ENCODE data around the gene OSBPL10.

Gene OSBPL10

GRCh38 chr3:31687020-31687802 is 293.9 kb downstream of the OSBPL10 start:
- Histone ChIP-seq H3K9me3 (ENCODE audit: control insufficient read depth in 5 of 5, low read length in 5 of 5) (no peaks in the 10 kb centered on the region), H3K4me1 (ENCODE audit: control insufficient read depth in 5 of 5, insufficient read depth in 5 of 5, low read length in 5 of 5) (peaks cover 0 to 3% (median 0%) of the 10 kb centered on the region in 5 donors), H3K27ac (ENCODE audit: low read depth, low read length) (no peak overlapping the region), H3K36me3 (ENCODE audit: control insufficient read depth in 5 of 5, insufficient read depth in 5 of 5, low read length in 5 of 5) (peaks cover 0 to 9% (median 6%) of the 10 kb centered on the region in 5 donors), H3K4me3 (ENCODE audit: low read depth in 1 of 5, low read length in 5 of 5) (no peak overlapping the region), H3K27me3 (ENCODE audit: control insufficient read depth in 5 of 5, insufficient read depth in 4 of 5, low read length in 5 of 5) (no peaks in the 10 kb centered on the region), H3K9ac (ENCODE audit: low read length in 5 of 5) (no peak overlapping the region)

GRCh38 chr3:31680072-31680870 is 300.8 kb downstream of the OSBPL10 start:
- H3K9me3 ChIP-seq (ENCODE audit: control insufficient read depth in 5 of 5, low read length in 5 of 5): no peaks in the 10 kb centered on the region
- H3K27ac ChIP-seq (ENCODE audit: low read depth, low read length): no peak overlapping the region
- no peak overlapping the region for H3K9ac ChIP-seq (ENCODE audit: low read length in 5 of 5)

GRCh38 chr3:31676556-31676955 is 304.5 kb downstream of the OSBPL10 start:
- Histone ChIP-seq H3K9ac (ENCODE audit: low read length in 5 of 5) (no peak overlapping the region), H3K4me1 (ENCODE audit: control insufficient read depth in 5 of 5, insufficient read depth in 5 of 5, low read length in 5 of 5) (peaks cover 0 to 5% (median 0%) of the 10 kb centered on the region in 5 donors), H3K27me3 (ENCODE audit: control insufficient read depth in 5 of 5, insufficient read depth in 4 of 5, low read length in 5 of 5) (no peaks in the 10 kb centered on the region), H3K27ac (ENCODE audit: low read depth, low read length) (no peak overlapping the region), H3K36me3 (ENCODE audit: control insufficient read depth in 5 of 5, insufficient read depth in 5 of 5, low read length in 5 of 5) (peaks cover 0 to 4% (median 0%) of the 10 kb centered on the region in 5 donors), H3K4me3 (ENCODE audit: low read depth in 1 of 5, low read length in 5 of 5) (no peak overlapping the region), H3K9me3 (ENCODE audit: control insufficient read depth in 5 of 5, low read length in 5 of 5) (no peaks in the 10 kb centered on the region)

More at GRCh38 chr3:31680072-31680870, 300.8 kb downstream of the OSBPL10 start:
- Histone ChIP-seq H3K36me3 (ENCODE audit: control insufficient read depth in 5 of 5, insufficient read depth in 5 of 5, low read length in 5 of 5) (peaks cover 0 to 9% (median 6%) of the 10 kb centered on the region in 5 donors), H3K4me1 (ENCODE audit: control insufficient read depth in 5 of 5, insufficient read depth in 5 of 5, low read length in 5 of 5) (no peaks in the 10 kb centered on the region), H3K27me3 (ENCODE audit: control insufficient read depth in 5 of 5, insufficient read depth in 4 of 5, low read length in 5 of 5) (no peaks in the 10 kb centered on the region), H3K4me3 (ENCODE audit: low read depth in 1 of 5, low read length in 5 of 5) (no peak overlapping the region)

- Histone ChIP-seq H3K27ac (ENCODE audit: low read depth, low read length) (no peak overlapping the region), H3K36me3 (ENCODE audit: control insufficient read depth in 5 of 5, insufficient read depth in 5 of 5, low read length in 5 of 5) (peaks cover 0 to 7% (median 0%) of the 10 kb centered on the region in 5 donors), H3K4me1 (ENCODE audit: control insufficient read depth in 5 of 5, insufficient read depth in 5 of 5, low read length in 5 of 5) (peaks cover 0 to 14% (median 3%) of the 10 kb centered on the region in 5 donors), H3K9me3 (ENCODE audit: control insufficient read depth in 5 of 5, low read length in 5 of 5) (no peaks in the 10 kb centered on the region), H3K27me3 (ENCODE audit: control insufficient read depth in 5 of 5, insufficient read depth in 4 of 5, low read length in 5 of 5) (no peaks in the 10 kb centered on the region), H3K4me3 (ENCODE audit: low read depth in 1 of 5, low read length in 5 of 5) (no peak overlapping the region), H3K9ac (ENCODE audit: low read length in 5 of 5) (no peak overlapping the region)
Measured at GRCh38 chr3:31673950-31674349, 307.1 kb downstream of the OSBPL10 start.

GRCh38 chr3:31671976-31672375 is 309.1 kb downstream of the OSBPL10 start:
- H3K9me3 ChIP-seq (ENCODE audit: control insufficient read depth in 5 of 5, low read length in 5 of 5): no peaks in the 10 kb centered on the region
- peaks cover 0 to 11% (median 2%) of the 10 kb centered on the region in 5 donors for H3K36me3 ChIP-seq (ENCODE audit: control insufficient read depth in 5 of 5, insufficient read depth in 5 of 5, low read length in 5 of 5)
- no peak overlapping the region for H3K27ac ChIP-seq (ENCODE audit: low read depth, low read length)
- H3K4me3 ChIP-seq (ENCODE audit: low read depth in 1 of 5, low read length in 5 of 5): no peak overlapping the region
- H3K9ac ChIP-seq (ENCODE audit: low read length in 5 of 5): no peak overlapping the region
- peaks cover 0 to 14% (median 3%) of the 10 kb centered on the region in 5 donors for H3K4me1 ChIP-seq (ENCODE audit: control insufficient read depth in 5 of 5, insufficient read depth in 5 of 5, low read length in 5 of 5)
- no peaks in the 10 kb centered on the region for H3K27me3 ChIP-seq (ENCODE audit: control insufficient read depth in 5 of 5, insufficient read depth in 4 of 5, low read length in 5 of 5)

GRCh38 chr3:31671451-31671850 is 309.6 kb downstream of the OSBPL10 start:
- H3K27ac ChIP-seq (ENCODE audit: low read depth, low read length): no peak overlapping the region

GRCh38 chr3:31670722-31671121 is 310.3 kb downstream of the OSBPL10 start:
- no peaks in the 10 kb centered on the region for H3K9me3 ChIP-seq (ENCODE audit: control insufficient read depth in 5 of 5, low read length in 5 of 5)
- H3K27ac ChIP-seq (ENCODE audit: low read depth, low read length): no peak overlapping the region
- H3K36me3 ChIP-seq (ENCODE audit: control insufficient read depth in 5 of 5, insufficient read depth in 5 of 5, low read length in 5 of 5): peaks cover 0 to 15% (median 6%) of the 10 kb centered on the region in 5 donors
- H3K9ac ChIP-seq (ENCODE audit: low read length in 5 of 5): no peak overlapping the region
- H3K27me3 ChIP-seq (ENCODE audit: control insufficient read depth in 5 of 5, insufficient read depth in 4 of 5, low read length in 5 of 5): no peaks in the 10 kb centered on the region
- H3K4me1 ChIP-seq (ENCODE audit: control insufficient read depth in 5 of 5, insufficient read depth in 5 of 5, low read length in 5 of 5): peaks cover 0 to 14% (median 3%) of the 10 kb centered on the region in 5 donors
- no peak overlapping the region for H3K4me3 ChIP-seq (ENCODE audit: low read depth in 1 of 5, low read length in 5 of 5)

More at GRCh38 chr3:31671451-31671850, 309.6 kb downstream of the OSBPL10 start:
- Histone ChIP-seq H3K27me3 (ENCODE audit: control insufficient read depth in 5 of 5, insufficient read depth in 4 of 5, low read length in 5 of 5) (no peaks in the 10 kb centered on the region), H3K36me3 (ENCODE audit: control insufficient read depth in 5 of 5, insufficient read depth in 5 of 5, low read length in 5 of 5) (peaks cover 0 to 11% (median 3%) of the 10 kb centered on the region in 5 donors), H3K4me3 (ENCODE audit: low read depth in 1 of 5, low read length in 5 of 5) (no peak overlapping the region), H3K4me1 (ENCODE audit: control insufficient read depth in 5 of 5, insufficient read depth in 5 of 5, low read length in 5 of 5) (peaks cover 0 to 14% (median 3%) of the 10 kb centered on the region in 5 donors), H3K9ac (ENCODE audit: low read length in 5 of 5) (no peak overlapping the region), H3K9me3 (ENCODE audit: control insufficient read depth in 5 of 5, low read length in 5 of 5) (no peaks in the 10 kb centered on the region)

- H3K27me3 ChIP-seq (ENCODE audit: control insufficient read depth in 5 of 5, insufficient read depth in 4 of 5, low read length in 5 of 5): no peaks in the 10 kb centered on the region
- peaks cover 0 to 14% (median 3%) of the 10 kb centered on the region in 5 donors for H3K4me1 ChIP-seq (ENCODE audit: control insufficient read depth in 5 of 5, insufficient read depth in 5 of 5, low read length in 5 of 5)
- no peak overlapping the region for H3K27ac ChIP-seq (ENCODE audit: low read depth, low read length)
- H3K9me3 ChIP-seq (ENCODE audit: control insufficient read depth in 5 of 5, low read length in 5 of 5): no peaks in the 10 kb centered on the region
- no peak overlapping the region for H3K4me3 ChIP-seq (ENCODE audit: low read depth in 1 of 5, low read length in 5 of 5)
- peaks cover 0 to 15% (median 6%) of the 10 kb centered on the region in 5 donors for H3K36me3 ChIP-seq (ENCODE audit: control insufficient read depth in 5 of 5, insufficient read depth in 5 of 5, low read length in 5 of 5)
- H3K9ac ChIP-seq (ENCODE audit: low read length in 5 of 5): no peak overlapping the region
Measured at GRCh38 chr3:31670136-31670535, 310.9 kb downstream of the OSBPL10 start.

- Histone ChIP-seq H3K36me3 (ENCODE audit: control insufficient read depth in 5 of 5, insufficient read depth in 5 of 5, low read length in 5 of 5) (peaks cover 0 to 13% (median 10%) of the 10 kb centered on the region in 5 donors), H3K27ac (ENCODE audit: low read depth, low read length) (no peak overlapping the region), H3K9me3 (ENCODE audit: control insufficient read depth in 5 of 5, low read length in 5 of 5) (no peaks in the 10 kb centered on the region), H3K4me3 (ENCODE audit: low read depth in 1 of 5, low read length in 5 of 5) (no peak overlapping the region), H3K27me3 (ENCODE audit: control insufficient read depth in 5 of 5, insufficient read depth in 4 of 5, low read length in 5 of 5) (no peaks in the 10 kb centered on the region), H3K4me1 (ENCODE audit: control insufficient read depth in 5 of 5, insufficient read depth in 5 of 5, low read length in 5 of 5) (peaks cover 0 to 14% (median 3%) of the 10 kb centered on the region in 5 donors), H3K9ac (ENCODE audit: low read length in 5 of 5) (no peak overlapping the region)
Measured at GRCh38 chr3:31668242-31668641, 312.8 kb downstream of the OSBPL10 start.

- Histone ChIP-seq H3K9me3 (ENCODE audit: control insufficient read depth in 5 of 5, low read length in 5 of 5) (no peaks in the 10 kb centered on the region), H3K36me3 (ENCODE audit: control insufficient read depth in 5 of 5, insufficient read depth in 5 of 5, low read length in 5 of 5) (peaks cover 0 to 13% (median 10%) of the 10 kb centered on the region in 5 donors), H3K27me3 (ENCODE audit: control insufficient read depth in 5 of 5, insufficient read depth in 4 of 5, low read length in 5 of 5) (no peaks in the 10 kb centered on the region), H3K9ac (ENCODE audit: low read length in 5 of 5) (no peak overlapping the region), H3K4me3 (ENCODE audit: low read depth in 1 of 5, low read length in 5 of 5) (no peak overlapping the region), H3K4me1 (ENCODE audit: control insufficient read depth in 5 of 5, insufficient read depth in 5 of 5, low read length in 5 of 5) (peaks cover 0 to 14% (median 3%) of the 10 kb centered on the region in 5 donors), H3K27ac (ENCODE audit: low read depth, low read length) (no peak overlapping the region)
Measured at GRCh38 chr3:31667582-31667981, 313.5 kb downstream of the OSBPL10 start.

Measured in subcutaneous abdominal adipose tissue (tissue), 5 donors.